ENCODE results near the gene GDF10. TPM values are rescaled to one million over a fixed set of nuclear protein-coding genes. Genes with fewer than 3 reads are reported as not detected.

The GDF10 gene
- polyA plus RNA-seq, 1 of the 3 experiments (the other 2 are of a cell fraction): 0.02 TPM

Other genes with a start within 250 kb of the GDF10 start
- not detected in 2 replicates for gene GDF2, start 22.3 kb downstream of the GDF10 start, polyA plus RNA-seq (2012; rRNA removed)
- not detected in 2 replicates for gene RBP3, start 48.2 kb downstream of the GDF10 start, polyA plus RNA-seq (2012; rRNA removed)
- gene ZNF488, start 84.1 kb downstream of the GDF10 start, polyA plus RNA-seq (2012; rRNA removed): 0.59 and 0.81 TPM in 2 replicates
- gene ANXA8, start 183.9 kb downstream of the GDF10 start, polyA plus RNA-seq (2012; rRNA removed): 0.15 and 0.41 TPM in 2 replicates
- not detected in 2 replicates for gene FAM25G, start 191.5 kb downstream of the GDF10 start, polyA plus RNA-seq (2012; rRNA removed)
- gene AGAP9, start 223.4 kb downstream of the GDF10 start, polyA plus RNA-seq (2012; rRNA removed): 9.1 and 9.9 TPM in 2 replicates